Measurements from ENCODE around the gene TMEM205. TPM values are rescaled to one million over a fixed set of nuclear protein-coding genes. Genes with fewer than 3 reads are reported as not detected.
"Not testable (repeated sequence)": the region's sequence is repeated elsewhere in the genome, so short reads cannot be mapped to it uniquely, and the experiment has no call there.

Gene TMEM205
- total and polyA plus RNA-seq, 3 donors from 2014 or later: 132 to 213 (median 174) TPM

DNA sequence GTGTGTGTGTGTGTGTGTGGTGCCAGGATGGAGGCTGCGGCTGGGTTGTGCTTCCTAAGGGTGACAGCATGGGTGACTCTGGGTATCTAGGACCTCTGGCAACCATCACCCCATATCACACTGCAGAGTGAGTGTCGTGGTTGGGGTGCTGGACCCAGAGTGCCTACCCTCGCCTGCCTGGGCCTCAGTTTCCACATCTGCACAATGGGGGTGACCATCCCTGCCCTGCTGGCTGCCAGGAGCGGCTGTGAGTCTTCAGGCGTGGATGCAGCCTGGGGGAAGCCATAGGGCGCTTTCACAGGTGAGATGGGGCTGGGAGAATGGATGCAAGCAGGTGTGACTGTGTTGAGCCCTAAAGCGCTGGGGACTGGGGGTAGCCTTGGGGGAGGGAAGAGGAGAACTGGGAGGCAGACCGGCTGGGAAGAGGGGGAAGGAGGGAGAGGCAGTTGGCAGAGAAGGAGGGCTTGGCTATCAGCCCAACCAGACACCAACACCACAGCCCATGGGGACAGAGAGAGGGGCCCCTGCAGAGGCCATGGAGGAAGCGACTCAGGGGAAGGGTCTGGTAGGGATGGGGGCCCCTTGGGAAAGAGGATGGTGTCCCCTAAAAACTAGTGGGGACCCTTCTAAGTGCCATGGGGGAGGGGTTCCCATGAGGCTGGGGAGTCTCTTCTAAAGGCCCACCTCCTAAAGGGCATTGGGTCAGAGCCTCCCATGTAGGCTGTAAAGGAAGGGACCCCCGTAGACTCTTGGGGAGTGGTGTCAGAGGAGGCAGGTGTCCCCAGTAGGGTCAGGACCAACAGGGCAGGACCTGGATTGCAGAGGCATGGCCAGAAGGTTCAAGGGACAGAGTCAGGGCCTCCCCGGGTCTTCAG lies 10.8 kb upstream of the TMEM205 start:
- no peak for DNase-seq
- intact Hi-C loops (cut with DNase I; ENCODE audit: low total_unique reads): no loop called here
- Histone ChIP-seq H3K36me3 (ENCODE audit: low read depth, missing control alignments) (no peaks in the 10 kb centered on the region), H3K27me3 (no peaks in the 10 kb centered on the region), H3K4me1 (peaks cover 7% of the 10 kb centered on the region), H3K4me3 (no peak overlapping the region), H3K9me3 (no peaks in the 10 kb centered on the region), H3K27ac (no peak overlapping the region)
- WGBS, 2 donors: 82 to 86% methylated on average over 9 to 11 of the region's 11 CpGs
- TF ChIP-seq POLR2A (IDR thresholded peaks at IDR 0.05): no peak
- TF ChIP-seq, protein P1, sequence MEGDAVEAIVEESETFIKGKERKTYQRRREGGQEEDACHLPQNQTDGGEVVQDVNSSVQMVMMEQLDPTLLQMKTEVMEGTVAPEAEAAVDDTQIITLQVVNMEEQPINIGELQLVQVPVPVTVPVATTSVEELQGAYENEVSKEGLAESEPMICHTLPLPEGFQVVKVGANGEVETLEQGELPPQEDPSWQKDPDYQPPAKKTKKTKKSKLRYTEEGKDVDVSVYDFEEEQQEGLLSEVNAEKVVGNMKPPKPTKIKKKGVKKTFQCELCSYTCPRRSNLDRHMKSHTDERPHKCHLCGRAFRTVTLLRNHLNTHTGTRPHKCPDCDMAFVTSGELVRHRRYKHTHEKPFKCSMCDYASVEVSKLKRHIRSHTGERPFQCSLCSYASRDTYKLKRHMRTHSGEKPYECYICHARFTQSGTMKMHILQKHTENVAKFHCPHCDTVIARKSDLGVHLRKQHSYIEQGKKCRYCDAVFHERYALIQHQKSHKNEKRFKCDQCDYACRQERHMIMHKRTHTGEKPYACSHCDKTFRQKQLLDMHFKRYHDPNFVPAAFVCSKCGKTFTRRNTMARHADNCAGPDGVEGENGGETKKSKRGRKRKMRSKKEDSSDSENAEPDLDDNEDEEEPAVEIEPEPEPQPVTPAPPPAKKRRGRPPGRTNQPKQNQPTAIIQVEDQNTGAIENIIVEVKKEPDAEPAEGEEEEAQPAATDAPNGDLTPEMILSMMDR (IDR thresholded peaks at IDR 0.05): no peak

DNA sequence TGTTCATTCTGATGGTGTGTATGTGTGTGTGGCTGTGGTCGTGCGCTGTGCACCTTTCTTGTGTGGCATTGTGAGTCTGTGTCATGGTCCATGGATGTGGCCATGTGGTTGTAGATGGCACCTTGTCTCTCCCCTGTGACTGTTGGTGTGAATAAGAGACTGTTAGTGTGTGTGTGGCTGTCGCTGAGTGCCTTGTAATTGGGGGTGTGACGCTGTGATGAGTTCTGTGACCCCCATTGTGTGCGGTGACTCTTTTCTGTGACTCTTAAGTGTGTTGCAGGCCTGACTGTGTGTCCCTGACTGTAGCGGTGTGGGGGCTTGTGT lies 10.0 kb upstream of the TMEM205 start:
- DNase-seq: no peak
- WGBS, 2 donors: 81 to 94% methylated on average over 6 of the region's 6 CpGs
- no peaks in the 10 kb centered on the region for H3K9me3 ChIP-seq
- no peaks in the 10 kb centered on the region for H3K27me3 ChIP-seq
- peak overlapping the region; percentile 79 to 80 for H3K4me3 ChIP-seq
- TF ChIP-seq, protein P1 (IDR thresholded peaks at IDR 0.05): no peak
- TF ChIP-seq POLR2A (IDR thresholded peaks at IDR 0.05): no peak
- no peaks in the 10 kb centered on the region for H3K36me3 ChIP-seq (ENCODE audit: low read depth, missing control alignments)
- peaks cover 7% of the 10 kb centered on the region for H3K4me1 ChIP-seq
- H3K27ac ChIP-seq: no peak overlapping the region
- intact Hi-C loops (cut with DNase I; ENCODE audit: low total_unique reads): no loop called here

DNA sequence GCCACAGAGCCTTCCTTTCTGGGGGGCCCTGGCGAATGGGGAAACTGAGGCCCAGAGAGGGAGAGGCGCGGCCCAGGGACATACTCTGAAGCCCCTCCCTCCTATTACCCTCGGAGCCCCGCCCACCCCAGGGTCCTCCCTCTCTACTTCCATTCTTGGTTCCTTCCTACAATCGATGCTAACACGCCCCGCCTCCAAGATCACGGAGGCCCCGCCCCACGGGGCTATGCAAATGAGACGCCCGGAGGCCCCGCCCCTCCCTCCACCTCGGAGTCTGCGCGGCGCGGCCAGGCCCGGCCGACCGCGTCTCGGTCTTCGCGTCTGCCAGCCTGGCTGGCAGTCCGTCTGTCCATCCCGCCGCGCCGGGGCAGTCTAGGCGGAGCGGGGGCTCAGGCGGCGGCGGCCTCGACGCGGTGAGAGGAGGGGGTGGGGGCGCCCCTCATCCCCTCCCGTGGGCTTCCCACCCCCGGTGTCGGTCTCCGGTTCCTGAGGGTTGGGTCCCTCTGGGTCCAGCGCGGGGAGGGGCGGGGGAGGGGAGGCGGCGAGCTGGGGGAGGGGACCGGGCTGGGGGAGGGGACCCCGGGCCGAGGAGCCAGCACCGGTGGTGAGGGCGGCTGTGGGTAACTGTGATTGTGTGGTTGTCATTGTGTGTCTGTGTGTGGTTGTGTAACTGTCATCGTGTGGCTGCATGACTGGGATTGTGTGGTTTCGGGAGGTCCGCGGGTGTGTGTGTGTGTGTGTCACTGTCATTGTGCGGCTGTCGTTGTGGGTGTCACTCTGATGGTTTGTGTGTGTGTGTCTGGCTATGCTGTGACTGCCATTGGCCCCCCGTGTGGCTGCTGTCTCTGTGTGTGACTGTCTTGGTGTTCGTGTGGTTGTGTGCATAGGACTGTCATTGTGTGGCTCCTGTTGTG lies 9.3 kb upstream of the TMEM205 start, which contains the start of gene PLPPR2:
Gene PLPPR2, plus strand, starts transcription at position 273 of the 914 bp plus-strand sequence. CDS start 2,242 bp downstream, outside the sequence.
- Histone ChIP-seq H3K36me3 (ENCODE audit: low read depth, missing control alignments) (no peaks in the 10 kb centered on the region), H3K27me3 (no peaks in the 10 kb centered on the region), H3K4me3 (peak within 1 kb of the TSS; percentile 79 to 80), H3K27ac (peak within 1 kb of the TSS; percentile 59 to 72), H3K4me1 (peaks cover 7% of the 10 kb centered on the region), H3K9me3 (no peaks in the 10 kb centered on the region)
- 5 to 9% methylated on average over 24 to 38 of the region's 62 CpGs for WGBS, 2 donors
- intact Hi-C loops (cut with DNase I; ENCODE audit: low total_unique reads): no loop called here
- DNase-seq: peak; percentile 95
- TF ChIP-seq, protein P1 (IDR thresholded peaks at IDR 0.05): no peak
- no peak for TF ChIP-seq POLR2A (IDR thresholded peaks at IDR 0.05)

DNA sequence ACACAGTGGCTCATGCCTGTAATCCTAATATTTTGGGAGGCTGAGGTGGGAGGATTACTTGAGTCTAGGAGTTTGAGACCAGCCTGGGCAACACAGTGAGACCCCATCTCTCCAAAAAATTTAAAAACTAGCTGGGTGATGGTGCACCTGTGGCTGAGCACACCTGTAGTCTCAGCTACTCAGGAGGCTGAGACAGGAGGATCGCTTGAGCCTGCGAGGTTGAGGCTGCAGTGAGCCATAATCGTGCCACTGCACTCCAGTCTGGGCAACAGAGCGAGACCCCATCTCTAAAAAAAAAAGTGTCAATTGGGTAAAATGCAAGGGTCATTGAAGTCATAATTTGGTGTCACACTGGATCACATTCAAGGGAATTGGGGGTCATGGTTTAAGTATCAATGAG lies 8.0 kb upstream of the TMEM205 start:
- H3K4me1 ChIP-seq; intact Hi-C loops (cut with DNase I; ENCODE audit: low total_unique reads); H3K36me3 ChIP-seq (ENCODE audit: low read depth, missing control alignments); H3K4me3 ChIP-seq; H3K27ac ChIP-seq; DNase-seq; H3K9me3 ChIP-seq; H3K27me3 ChIP-seq: not testable (repeated sequence)
- WGBS, 2 donors: 89 to 94% methylated on average over 4 of the region's 4 CpGs

DNA sequence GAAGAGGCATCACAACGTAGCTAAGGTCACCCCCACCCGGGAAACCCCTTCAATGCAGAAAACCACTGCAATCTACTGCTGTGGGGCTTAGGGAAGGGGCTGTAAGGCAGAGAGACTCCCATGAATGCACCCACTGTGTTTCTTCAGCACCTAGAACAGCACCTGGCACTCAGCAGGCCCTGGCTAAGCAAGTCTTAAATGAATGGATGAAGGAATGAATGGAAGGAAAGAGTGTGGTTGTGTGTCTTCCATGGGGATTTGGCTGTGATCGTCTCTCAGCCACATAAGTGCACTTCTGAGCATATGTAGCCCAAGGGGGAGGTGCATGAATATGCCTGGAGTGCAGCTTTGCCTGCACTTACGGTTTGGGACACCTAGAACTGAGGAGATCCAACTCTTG lies 3.1 kb upstream of the TMEM205 start:
- no peaks in the 10 kb centered on the region for H3K36me3 ChIP-seq (ENCODE audit: low read depth, missing control alignments)
- DNase-seq: no peak
- WGBS, 2 donors: 96 to 100% methylated on average over 3 to 4 of the region's 4 CpGs
- TF ChIP-seq POLR2A (IDR thresholded peaks at IDR 0.05): no peak
- TF ChIP-seq, protein P1 (IDR thresholded peaks at IDR 0.05): no peak
- intact Hi-C loops (cut with DNase I; ENCODE audit: low total_unique reads): no loop called here
- peaks cover 9% of the 10 kb centered on the region for H3K4me1 ChIP-seq
- no peaks in the 10 kb centered on the region for H3K27me3 ChIP-seq
- H3K4me3 ChIP-seq: no peak overlapping the region
- no peak overlapping the region for H3K27ac ChIP-seq
- no peaks in the 10 kb centered on the region for H3K9me3 ChIP-seq
